ELR (cell line): ENCODE data around the gene DNAAF3.

ENCODE experiments used
- DNase-seq: peaks from one replicate; pipeline ENCODE4 v3.0.0-alpha.2; 2015; ENCODE audit warnings: low read depth

DNAAF3 gene

GRCh38 chr19:55166530-55167268, at the start of gene DNAAF3:
DNAAF3 (minus strand) TSS chr19:55166613; CDS start chr19:55166413, 200 bp downstream.
- peak; percentile 97 for DNase-seq

GRCh38 chr19:55213547-55213946, 47.1 kb upstream of the DNAAF3 start:
- no peak for DNase-seq

- DNase-seq, result peak; percentile 30
These were observed 46.0 kb upstream of the DNAAF3 start for GRCh38 chr19:55212447-55212846.

- DNase-seq, result peak; percentile 98
These were observed 43.5 kb upstream of the DNAAF3 start for GRCh38 chr19:55209693-55210472.

- peak; percentile 25 for DNase-seq
These were observed 42.7 kb upstream of the DNAAF3 start, which contains the start of gene PTPRH for GRCh38 chr19:55208880-55209692. PTPRH (minus strand) TSS chr19:55209501; CDS start chr19:55209433, 68 bp downstream.

- peak; percentile 94 for DNase-seq
These were observed 40.5 kb upstream of the DNAAF3 start for GRCh38 chr19:55206664-55207500.

GRCh38 chr19:55202199-55202598, 35.8 kb upstream of the DNAAF3 start:
- peak; percentile 36 for DNase-seq

- DNase-seq, result no peak
These were observed 33.3 kb upstream of the DNAAF3 start for GRCh38 chr19:55199620-55200204.

- DNase-seq, result no peak
These were observed 32.2 kb upstream of the DNAAF3 start for GRCh38 chr19:55198651-55199050.

- DNase-seq, result peak; percentile 44
These were observed 31.1 kb upstream of the DNAAF3 start for GRCh38 chr19:55197528-55197927.

GRCh38 chr19:55196803-55197202, 30.4 kb upstream of the DNAAF3 start:
- DNase-seq, result peak; percentile 40

GRCh38 chr19:55193481-55193880, 27.1 kb upstream of the DNAAF3 start:
- DNase-seq, result no peak

- DNase-seq, result peak; percentile 99
These were observed 23.0 kb upstream of the DNAAF3 start for GRCh38 chr19:55189403-55189835.

GRCh38 chr19:55188625-55189024, 22.2 kb upstream of the DNAAF3 start:
- no peak for DNase-seq

GRCh38 chr19:55186080-55186479, 19.7 kb upstream of the DNAAF3 start:
- DNase-seq, result no peak

GRCh38 chr19:55181740-55182139, 15.3 kb upstream of the DNAAF3 start:
- DNase-seq, result no peak

- DNase-seq, result peak; percentile 38
These were observed 13.4 kb upstream of the DNAAF3 start, which contains the start of gene SYT5 for GRCh38 chr19:55179606-55180484. SYT5 (minus strand) TSS chr19:55180289; CDS start chr19:55179041, 1,248 bp downstream.

GRCh38 chr19:55178781-55179599, 12.6 kb upstream of the DNAAF3 start:
- DNase-seq, result peak; percentile 85

- DNase-seq, result no peak
These were observed 9.7 kb upstream of the DNAAF3 start for GRCh38 chr19:55176076-55176475.
